IMR-90 (cell line): ENCODE results near the gene FBXL19. TPM values are rescaled to one million over a fixed set of nuclear protein-coding genes. Genes with fewer than 3 reads are reported as not detected.

ENCODE experiments used
- ATAC-seq: fragments of 200-7000 bp; cut with Tn5 transposase; 2 replicates; pipeline ENCODE4 v1.9.1; 2020; ENCODE audit warnings: low read depth, mild to moderate bottlenecking, moderate library complexity
- BruUV-seq: library from RNA; stranded (reverse); fragments of 400-500 nt; replicated peaks from 2 replicates; lab custom pipeline; 2021; lab: Mats Ljungman, UMichigan
- CTCF ChIA-PET: fragments of 300-600 bp; formaldehyde crosslinking; extraction: SDS; loops from one replicate; lab custom pipeline; 2021; ENCODE audit warnings: antibody characterized with exemption; lab: Yijun Ruan, JAX
- POLR2A ChIA-PET: fragments of 300-600 bp; sonication (Branson Sonifier 250); formaldehyde crosslinking; loops from one replicate; lab custom pipeline; 2022; ENCODE audit warnings: antibody characterized with exemption; ENCODE audit not compliant: unreplicated experiment; lab: Charles Lee
- DNase-seq: peaks from one replicate; pipeline ENCODE4 v3.0.0; 2013
- H2AFZ ChIP-seq: replicated peaks from 2 replicates; pipeline ENCODE3; 2013; ENCODE audit warnings: low read length, mild to moderate bottlenecking; ENCODE audit not compliant: poor library complexity
- H2AK5ac ChIP-seq: 2 replicates; pipeline ENCODE4 v1.6.1; 2013; ENCODE audit warnings: low read depth, low read length, inconsistent platforms
- H2AK9ac ChIP-seq: replicated peaks from 2 replicates; pipeline ENCODE3; 2013; ENCODE audit warnings: mild to moderate bottlenecking, low read depth, low read length, moderate library complexity; ENCODE audit not compliant: poor library complexity
- H2BK120ac ChIP-seq: 2 replicates; pipeline ENCODE4 v1.6.1; 2013; ENCODE audit warnings: low read depth, low read length, inconsistent platforms
- H2BK15ac ChIP-seq: 3 replicates; pipeline ENCODE4 v1.6.1; 2013; ENCODE audit warnings: low read depth, low read length, inconsistent platforms
- H2BK20ac ChIP-seq: 2 replicates; pipeline ENCODE4 v1.6.1; 2013; ENCODE audit warnings: low read depth, mild to moderate bottlenecking, inconsistent platforms, low read length, moderate library complexity
- H2BK5ac ChIP-seq: 2 replicates; pipeline ENCODE4 v1.6.1; 2013; ENCODE audit warnings: mild to moderate bottlenecking, low read depth, low read length, inconsistent platforms; ENCODE audit not compliant: poor library complexity, severe bottlenecking
- H3K14ac ChIP-seq: replicated peaks from 2 replicates; pipeline ENCODE4 v1.6.1; 2013; ENCODE audit warnings: low read depth, low read length, inconsistent platforms
- H3K18ac ChIP-seq: 2 replicates; pipeline ENCODE4 v1.6.1; 2013; ENCODE audit warnings: low read depth, low read length, control low read depth
- H3K23ac ChIP-seq: 2 replicates; pipeline ENCODE4 v1.6.1; 2013; ENCODE audit warnings: low read depth, low read length, inconsistent platforms
- H3K27ac ChIP-seq: 2 replicates; pipeline ENCODE4 v1.5.1; 2013; ENCODE audit warnings: mild to moderate bottlenecking, control low read depth, low read length; ENCODE audit not compliant: insufficient read depth
- H3K27me3 ChIP-seq: 2 replicates; pipeline ENCODE4 v1.6.1; 2013; ENCODE audit warnings: low read length; ENCODE audit not compliant: control insufficient read depth, insufficient read depth
- H3K36me3 ChIP-seq: 2 replicates; pipeline ENCODE4 v1.6.1; 2013; ENCODE audit warnings: low read length, mixed read lengths; ENCODE audit not compliant: control insufficient read depth, insufficient read depth
- H3K4ac ChIP-seq: 2 replicates; pipeline ENCODE4 v1.6.1; 2013; ENCODE audit warnings: low read depth, low read length, inconsistent platforms
- H3K4me1 ChIP-seq: 2 replicates; pipeline ENCODE4 v1.6.1; 2013; ENCODE audit warnings: low read length, mixed read lengths; ENCODE audit not compliant: control insufficient read depth, insufficient read depth
- H3K4me2 ChIP-seq: 2 replicates; pipeline ENCODE4 v1.6.1; 2013; ENCODE audit warnings: low read depth, mild to moderate bottlenecking, control low read depth, low read length, moderate library complexity
- H3K4me3 ChIP-seq: 2 replicates; pipeline ENCODE4 v1.5.1; 2013; ENCODE audit warnings: low read depth, mild to moderate bottlenecking, control low read depth, low read length, moderate library complexity; ENCODE audit not compliant: insufficient read depth
- H3K56ac ChIP-seq: 2 replicates; pipeline ENCODE4 v1.6.1; 2013; ENCODE audit warnings: low read length, inconsistent platforms; ENCODE audit not compliant: insufficient read depth; ENCODE audit errors: extremely low read depth
- H3K79me1 ChIP-seq, 2 experiments: 2 replicates each; pipeline ENCODE4 v1.6.1; 2013; ENCODE audit warnings: low read length in 2 of 2, inconsistent platforms in 1 of 2, low read depth in 1 of 2
- H3K9ac ChIP-seq: 2 replicates; pipeline ENCODE4 v1.6.1; 2013; ENCODE audit warnings: low read depth, low read length, control low read depth
- H3K9me1 ChIP-seq: 2 replicates; pipeline ENCODE4 v1.6.1; 2013; ENCODE audit warnings: low read length, inconsistent platforms; ENCODE audit not compliant: insufficient read depth
- H3K9me3 ChIP-seq: 2 replicates; pipeline ENCODE4 v1.6.1; 2013; ENCODE audit warnings: low read length; ENCODE audit not compliant: control insufficient read depth, insufficient read depth
- H4K20me1 ChIP-seq: 2 replicates; pipeline ENCODE4 v1.6.1; 2013; ENCODE audit warnings: low read length, inconsistent platforms; ENCODE audit not compliant: insufficient read depth
- H4K5ac ChIP-seq: 2 replicates; pipeline ENCODE4 v1.6.1; 2013; ENCODE audit warnings: mild to moderate bottlenecking, low read depth, low read length, control low read depth
- H4K8ac ChIP-seq, 2 experiments: 2 replicates each; pipeline ENCODE4 v1.6.1; 2013; ENCODE audit warnings: low read depth in 2 of 2, low read length in 2 of 2, control low read depth in 1 of 2, inconsistent platforms in 1 of 2
- H4K91ac ChIP-seq: 2 replicates; pipeline ENCODE4 v1.6.1; 2013; ENCODE audit warnings: low read depth, low read length, inconsistent platforms; ENCODE audit not compliant: insufficient read depth
- CHD1 ChIP-seq: IDR thresholded peaks from 2 replicates; pipeline ENCODE4 v1.6.1; 2012; ENCODE audit warnings: low read depth, low read length, improper control_type of control experiment
- ELK1 ChIP-seq: fragments of 150-350 bp; IDR thresholded peaks from 2 replicates; pipeline ENCODE4 v1.6.1; 2016; ENCODE audit warnings: low read depth, mild to moderate bottlenecking, low read length, moderate library complexity, borderline replicate concordance
- FOS ChIP-seq: fragments of 150-350 bp; IDR thresholded peaks from 2 replicates; pipeline ENCODE4 v1.6.1; 2016; ENCODE audit warnings: low read depth, low read length
- MAZ ChIP-seq: IDR thresholded peaks from 2 replicates; pipeline ENCODE4 v1.6.1; 2012; ENCODE audit warnings: low read depth, mild to moderate bottlenecking, low read length, improper control_type of control experiment, moderate library complexity, borderline replicate concordance
- NFE2L2 ChIP-seq: fragments of 150-350 bp; IDR thresholded peaks from 2 replicates; pipeline ENCODE4 v1.6.1; 2016; ENCODE audit warnings: low read depth, mild to moderate bottlenecking, low read length
- USF2 ChIP-seq: fragments of 150-350 bp; IDR thresholded peaks from 2 replicates; pipeline ENCODE4 v1.6.1; 2017; ENCODE audit warnings: mild to moderate bottlenecking, antibody characterized with exemption, low read length, low read depth
- WGBS, 2 experiments: methylation state at CpG; one replicate each; pipeline versions ENCODE4 v1.1.5 to v1.1.7; 2013; ENCODE audit warnings: missing lambda C conversion rate in 2 of 2; ENCODE audit not compliant: insufficient read length in 1 of 2; ENCODE audit errors: extremely low coverage in 2 of 2; 5-methylcytosine and 5-hydroxymethylcytosine counted together
- dilution Hi-C: fragments of 300-500 bp; cut with HindIII; formaldehyde crosslinking; loops from one replicate; pipeline ENCODE4 v1.14.3; 2018; ENCODE audit warnings: low sequenced_read_pairs; ENCODE audit not compliant: unreplicated experiment
- in situ Hi-C: fragments of 300-500 bp; cut with MboI; formaldehyde crosslinking; loops from 3 replicates; pipeline ENCODE4 v1.14.3; 2019; ENCODE audit warnings: low sequenced_read_pairs, inconsistent platforms, mixed read lengths
- intact Hi-C: fragments of 100-400 bp; cut with micrococcal nuclease; formaldehyde crosslinking; loops from 2 replicates; pipeline ENCODE4 v1.10.0; 2022
- polyA plus RNA-seq, 3 experiments: library from polyadenylated mRNA; depleted of rRNA; stranded (reverse); fragments of >200 nt; gene quantifications; 2 replicates each; pipeline ENCODE4 v1.2.3, GENCODE V29; 2012; ENCODE audit warnings: low replicate concordance in 1 of 3
- total RNA-seq: library from RNA; depleted of rRNA; stranded (reverse); fragments of >200 nt; gene quantifications from 2 replicates; pipeline ENCODE4 v1.2.3, GENCODE V29; 2012

The FBXL19 gene
- total and polyA plus RNA-seq, 2 of the 4 experiments (the other 2 are of a cell fraction), result 5.0 to 13.8 TPM

GRCh38 chr16:30920891-30921290 is 2.5 kb upstream of the FBXL19 start:
- no peaks in the 10 kb centered on the region; the same call in 1 of the 2 replicates for H3K36me3 ChIP-seq
- no peak overlapping the region for H3K56ac ChIP-seq
- no peak overlapping the region for H3K4me3 ChIP-seq
- no peak overlapping the region for H2BK5ac ChIP-seq
- no peak overlapping the region for H3K4me2 ChIP-seq
- ATAC-seq, result no peak
- H4K20me1 ChIP-seq, result peaks cover 4% of the 10 kb centered on the region
- ChIA-PET CTCF (no interaction called here), POLR2A (no interaction called here)
- DNase-seq, result no peak
- H2BK20ac ChIP-seq, result no peak overlapping the region
- no peak overlapping the region for H3K14ac ChIP-seq
- dilution Hi-C loops (no loop called here), intact Hi-C loops (loop anchor here (1.0 to 5.0 kb wide), 5 partner anchors 77 to 224 kb away; partner anchors contain the start of genes CFAP119, PHKG2, RNF40 and SRCAP), in situ Hi-C loops (no loop called here)
- H2AK9ac ChIP-seq, result peak overlapping the region; percentile 65
- H4K8ac ChIP-seq, result no peak overlapping the region; a peak in 1 of 4 replicates
- no TSS peak for BruUV-seq
- H3K9me1 ChIP-seq, result no peaks in the 10 kb centered on the region
- H2AK5ac ChIP-seq, result no peak overlapping the region
- peaks cover 2% of the 10 kb centered on the region; the same call in 1 of the 2 replicates for H3K4me1 ChIP-seq
- no peaks in the 10 kb centered on the region for H3K27me3 ChIP-seq
- H2BK15ac ChIP-seq, result no peak overlapping the region
- peaks cover 4 to 25% of the 10 kb centered on the region in 2 experiments; a peak in 2 of 4 replicates for H3K79me1 ChIP-seq
- no peak overlapping the region for H3K4ac ChIP-seq
- no peaks in the 10 kb centered on the region for H3K9me3 ChIP-seq
- H2BK120ac ChIP-seq, result no peak overlapping the region
- no peak overlapping the region for H2AFZ ChIP-seq
- H4K5ac ChIP-seq, result no peak overlapping the region
- H3K18ac ChIP-seq, result no peak overlapping the region
- H3K23ac ChIP-seq, result no peak overlapping the region
- no peak overlapping the region for H4K91ac ChIP-seq
- no peak overlapping the region for H3K27ac ChIP-seq
- no CpG with 5 or more reads among the region's 2 CpGs for WGBS, 2 experiments
- no peak overlapping the region for H3K9ac ChIP-seq
- TF ChIP-seq ELK1, result no peak
- TF ChIP-seq CHD1, result no peak
- no peak for TF ChIP-seq NFE2L2
- TF ChIP-seq USF2, result no peak
- no peak for TF ChIP-seq FOS
- TF ChIP-seq MAZ, result no peak
